Measurements from ENCODE around the gene CLN5. TPM values are rescaled to one million over a fixed set of nuclear protein-coding genes. Genes with fewer than 3 reads are reported as not detected.
"Not testable (repeated sequence)": the region's sequence is repeated elsewhere in the genome, so short reads cannot be mapped to it uniquely, and the experiment has no call there.

The CLN5 gene
- total RNA-seq, 4 donors from 2014 or later = 28.8 to 47.3 (median 35.1) TPM

- Histone ChIP-seq H3K27ac (no peak overlapping the region), H3K4me3 (no peak overlapping the region), H3K9me3 (peaks cover 0 to 18% (median 0%) of the 10 kb centered on the region in 4 donors), H3K4me1 (no peaks in the 10 kb centered on the region), H3K27me3 (no peaks in the 10 kb centered on the region), H3K36me3 (peaks cover 0 to 5% (median 0%) of the 10 kb centered on the region in 3 donors)
- no peak for DNase-seq (ENCODE audit: low spot score in 2 of 2)
- 80 to 82% methylated on average over 4 of the region's 4 CpGs for WGBS, 2 donors
- TF ChIP-seq EP300 (IDR thresholded peaks at IDR 0.05) (no peak), CTCF (IDR thresholded peaks at IDR 0.05) (no peak), POLR2A (IDR thresholded peaks at IDR 0.05) (no peak)
Measured at GRCh38 chr13:76958841-76959432, 32.9 kb upstream of the CLN5 start.

- H3K4me1 ChIP-seq; H3K27ac ChIP-seq; DNase-seq (ENCODE audit: low spot score in 2 of 2); H3K27me3 ChIP-seq; H3K36me3 ChIP-seq; H3K4me3 ChIP-seq: not testable (repeated sequence)
- H3K9me3 ChIP-seq = peaks cover 0 to 18% (median 0%) of the 10 kb centered on the region in 4 donors
Measured at GRCh38 chr13:76959734-76960133, 32.1 kb upstream of the CLN5 start.

- peak; percentile 39 to 66 for DNase-seq (ENCODE audit: low spot score in 2 of 2)
- no peaks in the 10 kb centered on the region for H3K27me3 ChIP-seq
- H3K27ac ChIP-seq = peak overlapping the region; percentile 75 to 90 (median 89)
- H3K36me3 ChIP-seq = no peaks in the 10 kb centered on the region
- H3K4me1 ChIP-seq = peaks cover 0 to 16% (median 10%) of the 10 kb centered on the region in 4 donors
- 27 to 35% methylated on average over 6 of the region's 6 CpGs for WGBS, 2 donors
- peaks cover 0 to 3% (median 0%) of the 10 kb centered on the region in 4 donors for H3K9me3 ChIP-seq
- TF ChIP-seq EP300 (IDR thresholded peaks at IDR 0.05) (peak; percentile 34 to 87), CTCF (IDR thresholded peaks at IDR 0.05) (no peak), POLR2A (IDR thresholded peaks at IDR 0.05) (peak in 1 of 2 donors; percentile 5)
- H3K4me3 ChIP-seq = peak overlapping the region in 2 of 4 donors; percentile 5 to 11
Measured at GRCh38 chr13:76965759-76966421, 26.0 kb upstream of the CLN5 start.

- Histone ChIP-seq H3K27me3 (no peaks in the 10 kb centered on the region), H3K36me3 (no peaks in the 10 kb centered on the region)
- 79 to 81% methylated on average over 6 of the region's 6 CpGs for WGBS, 2 donors
Measured at GRCh38 chr13:76967031-76967430, 24.9 kb upstream of the CLN5 start.

GRCh38 chr13:76968041-76968440 is 23.8 kb upstream of the CLN5 start:
- 89 to 100% methylated on average over 1 to 4 of the region's 6 CpGs for WGBS, 2 donors

More at GRCh38 chr13:76967031-76967430, 24.9 kb upstream of the CLN5 start:
- no peak overlapping the region for H3K4me3 ChIP-seq
- no peak for DNase-seq (ENCODE audit: low spot score in 2 of 2)
- H3K9me3 ChIP-seq = no peaks in the 10 kb centered on the region
- peaks cover 0 to 16% (median 10%) of the 10 kb centered on the region in 4 donors for H3K4me1 ChIP-seq
- TF ChIP-seq EP300 (IDR thresholded peaks at IDR 0.05) = no peak
- H3K27ac ChIP-seq = peak overlapping the region; percentile 49 to 90 (median 74)

More at GRCh38 chr13:76968041-76968440, 23.8 kb upstream of the CLN5 start:
- no peak for TF ChIP-seq EP300 (IDR thresholded peaks at IDR 0.05)
- no peak for TF ChIP-seq POLR2A (IDR thresholded peaks at IDR 0.05)
- no peak for TF ChIP-seq CTCF (IDR thresholded peaks at IDR 0.05)
- H3K27ac ChIP-seq = peak overlapping the region; percentile 6 to 89 (median 56)
- no peaks in the 10 kb centered on the region for H3K9me3 ChIP-seq
- H3K4me1 ChIP-seq = peaks cover 0 to 21% (median 10%) of the 10 kb centered on the region in 4 donors
- H3K27me3 ChIP-seq = no peaks in the 10 kb centered on the region
- no peak overlapping the region for H3K4me3 ChIP-seq
- no peak for DNase-seq (ENCODE audit: low spot score in 2 of 2)
- no peaks in the 10 kb centered on the region for H3K36me3 ChIP-seq

Measured in tibial nerve (tissue), 4 donors.